NB4 (cell line): ENCODE data around the gene ATG12.
A peak's percentile ranks its signal among the peaks of the same experiment; 100 is the strongest.

ENCODE experiments used
- DNase-seq: peaks from one replicate; pipeline ENCODE4 v3.0.0; 2010; ENCODE audit warnings: low read depth
- H3K4me3 ChIP-seq: one replicate; pipeline ENCODE4 v1.5.1; 2011; ENCODE audit warnings: mild to moderate bottlenecking, low read depth, low read length, moderate library complexity
- CTCF ChIP-seq: IDR thresholded peaks from one replicate; pipeline ENCODE4 v1.5.1; 2012; ENCODE audit warnings: low read depth, low read length
- MAX ChIP-seq: IDR thresholded peaks from 2 replicates; pipeline ENCODE4 v1.6.1; 2011; ENCODE audit warnings: low read depth, low read length
- MYC ChIP-seq: IDR thresholded peaks from 2 replicates; pipeline ENCODE4 v1.6.1; 2011; ENCODE audit warnings: low read depth, low read length
- POLR2A ChIP-seq: IDR thresholded peaks from 2 replicates; pipeline ENCODE4 v1.6.1; 2011; ENCODE audit warnings: mild to moderate bottlenecking; ENCODE audit not compliant: insufficient read length; ENCODE audit errors: extremely low read depth

ATG12 gene

GRCh38 chr5:115840873-115841272, 492 bp downstream of the ATG12 start:
- H3K4me3 ChIP-seq, result peak overlapping the region; percentile 78
- TF ChIP-seq POLR2A (no peak), MAX (no peak), CTCF (no peak), MYC (no peak)
- no peak for DNase-seq

- TF ChIP-seq CTCF (no peak), MYC (no peak), POLR2A (no peak), MAX (no peak)
- peak; percentile 74 for DNase-seq
- H3K4me3 ChIP-seq, result peak overlapping the region; percentile 78
Observed at GRCh38 chr5:115838885-115839518, 2.4 kb downstream of the ATG12 start.

- TF ChIP-seq CTCF (no peak), POLR2A (no peak), MAX (no peak)
- no peak for DNase-seq
- H3K4me3 ChIP-seq, result no peak overlapping the region
Observed at GRCh38 chr5:115835481-115835880, 5.9 kb downstream of the ATG12 start.

- no peak overlapping the region for H3K4me3 ChIP-seq
- peak; percentile 44 for DNase-seq
- TF ChIP-seq CTCF (peak; percentile 68), MYC (no peak), POLR2A (no peak), MAX (no peak)
Observed at GRCh38 chr5:115831163-115831768, 10.1 kb downstream of the ATG12 start.

GRCh38 chr5:115829913-115830312, 11.5 kb downstream of the ATG12 start:
- no peak for DNase-seq
- H3K4me3 ChIP-seq, result no peak overlapping the region
- no peak for TF ChIP-seq POLR2A
- no peak for TF ChIP-seq CTCF
- no peak for TF ChIP-seq MYC
- TF ChIP-seq MAX, result no peak
